ENCODE measurements around the gene SLC25A21. TPM values are rescaled to one million over a fixed set of nuclear protein-coding genes. Genes with fewer than 3 reads are reported as not detected.

SLC25A21 gene
- total RNA-seq, 1 donor from 2014 or later: 0.24 TPM

- intact Hi-C loops (cut with DNase I): no loop called here
- no peak for DNase-seq (ENCODE audit: low spot score)
These were observed 315.3 kb downstream of the SLC25A21 start for GRCh38 chr14:36857136-36857535.

GRCh38 chr14:36856095-36856878 lies 316.1 kb downstream of the SLC25A21 start:
- intact Hi-C loops (cut with DNase I): no loop called here
- DNase-seq (ENCODE audit: low spot score): no peak

- DNase-seq (ENCODE audit: low spot score): no peak
- intact Hi-C loops (cut with DNase I): no loop called here
These were observed 317.0 kb downstream of the SLC25A21 start for GRCh38 chr14:36855396-36855795.

- no peak for DNase-seq (ENCODE audit: low spot score)
- intact Hi-C loops (cut with DNase I): no loop called here
These were observed 319.3 kb downstream of the SLC25A21 start for GRCh38 chr14:36852981-36853691.

- DNase-seq (ENCODE audit: low spot score): no peak
- intact Hi-C loops (cut with DNase I): no loop called here
These were observed 324.2 kb downstream of the SLC25A21 start for GRCh38 chr14:36848213-36848612.

- no peak for DNase-seq (ENCODE audit: low spot score)
- intact Hi-C loops (cut with DNase I): no loop called here
These were observed 325.0 kb downstream of the SLC25A21 start for GRCh38 chr14:36847366-36847765.

- intact Hi-C loops (cut with DNase I): no loop called here
- no peak for DNase-seq (ENCODE audit: low spot score)
These were observed 326.9 kb downstream of the SLC25A21 start for GRCh38 chr14:36845356-36846012.

- DNase-seq (ENCODE audit: low spot score): no peak
- intact Hi-C loops (cut with DNase I): no loop called here
These were observed 327.8 kb downstream of the SLC25A21 start for GRCh38 chr14:36844443-36845195.

GRCh38 chr14:36843410-36843809 lies 329.0 kb downstream of the SLC25A21 start:
- no peak for DNase-seq (ENCODE audit: low spot score)
- intact Hi-C loops (cut with DNase I): no loop called here

GRCh38 chr14:36835128-36835527 lies 337.3 kb downstream of the SLC25A21 start:
- DNase-seq (ENCODE audit: low spot score): no peak
- intact Hi-C loops (cut with DNase I): no loop called here

GRCh38 chr14:36834293-36834692 lies 338.1 kb downstream of the SLC25A21 start:
- no peak for DNase-seq (ENCODE audit: low spot score)
- intact Hi-C loops (cut with DNase I): no loop called here

- intact Hi-C loops (cut with DNase I): no loop called here
- DNase-seq (ENCODE audit: low spot score): no peak
These were observed 342.9 kb downstream of the SLC25A21 start for GRCh38 chr14:36829547-36829946.

GRCh38 chr14:36827861-36828260 lies 344.5 kb downstream of the SLC25A21 start:
- intact Hi-C loops (cut with DNase I): no loop called here

GRCh38 chr14:36826614-36827013 lies 345.8 kb downstream of the SLC25A21 start:
- intact Hi-C loops (cut with DNase I): no loop called here
- DNase-seq (ENCODE audit: low spot score): no peak

More at GRCh38 chr14:36827861-36828260, 344.5 kb downstream of the SLC25A21 start:
- no peak for DNase-seq (ENCODE audit: low spot score)

- intact Hi-C loops (cut with DNase I): no loop called here
- DNase-seq (ENCODE audit: low spot score): no peak
These were observed 347.6 kb downstream of the SLC25A21 start for GRCh38 chr14:36824854-36825253.

- intact Hi-C loops (cut with DNase I): no loop called here
- no peak for DNase-seq (ENCODE audit: low spot score)
These were observed 348.8 kb downstream of the SLC25A21 start for GRCh38 chr14:36823651-36824050.

GRCh38 chr14:36822685-36823084 lies 349.7 kb downstream of the SLC25A21 start:
- no peak for DNase-seq (ENCODE audit: low spot score)
- intact Hi-C loops (cut with DNase I): no loop called here

GRCh38 chr14:36820901-36821300 lies 351.5 kb downstream of the SLC25A21 start:
- intact Hi-C loops (cut with DNase I): no loop called here

GRCh38 chr14:36820111-36820709 lies 352.2 kb downstream of the SLC25A21 start:
- intact Hi-C loops (cut with DNase I): no loop called here
- DNase-seq (ENCODE audit: low spot score): no peak

More at GRCh38 chr14:36820901-36821300, 351.5 kb downstream of the SLC25A21 start:
- no peak for DNase-seq (ENCODE audit: low spot score)

Data from cardiac septum (tissue), 1 donor.